ENCODE measurements around the gene ANAPC4. TPM values are rescaled to one million over a fixed set of nuclear protein-coding genes. Genes with fewer than 3 reads are reported as not detected.

ANAPC4 gene
- total and polyA plus RNA-seq, 2 of the 8 experiments (the other 6 are each of a cell fraction or from before 2014, with no cell fraction given) = 8.7 to 31.6 TPM

GRCh38 chr4:25345744-25346143 lies 31.3 kb upstream of the ANAPC4 start (continued):
- TF ChIP-seq CHD7 (IDR thresholded peaks at IDR 0.05; ENCODE audit: insufficient replicate concordance, low read length) = no peak
- no peak for TF ChIP-seq SP1 (IDR thresholded peaks at IDR 0.05; ENCODE audit: low read depth, low read length)
- no peak for TF ChIP-seq RBBP5 (IDR thresholded peaks at IDR 0.05; ENCODE audit: borderline replicate concordance, low read depth, low read length)
- no peak for TF ChIP-seq HDAC2 (IDR thresholded peaks at IDR 0.05; ENCODE audit: borderline replicate concordance in 1 of 2, low read depth in 2 of 2, low read length in 2 of 2)
- TF ChIP-seq EZH2 (IDR thresholded peaks at IDR 0.05; ENCODE audit: low read depth, low read length, severe bottlenecking) = no peak

Measured in H1 (cell line).